Measurements from ENCODE around the gene DCDC2C.
"Not testable (repeated sequence)": the region's sequence is repeated elsewhere in the genome, so short reads cannot be mapped to it uniquely, and the experiment has no call there.

DCDC2C gene, protein sequence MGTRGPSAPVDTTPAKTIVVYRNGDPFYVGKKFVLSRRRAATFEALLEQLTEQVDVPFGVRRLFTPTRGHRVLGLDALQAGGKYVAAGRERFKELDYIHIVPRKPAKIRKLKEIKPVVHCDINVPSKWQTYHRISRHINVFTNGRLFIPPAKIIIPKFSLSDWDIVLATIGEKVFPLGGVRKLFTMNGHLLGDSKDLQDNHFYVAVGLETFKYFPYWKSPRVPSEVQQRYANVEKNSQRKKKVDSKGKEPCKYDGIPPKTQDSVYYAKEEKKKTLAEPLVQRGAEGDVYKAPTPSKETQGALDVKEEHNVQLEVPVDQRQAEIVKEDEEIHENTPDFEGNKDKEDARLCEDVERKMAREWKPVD
- 0 to 0.18 (median 0) reads per million in 18 experiments for total RNA-seq

DNA sequence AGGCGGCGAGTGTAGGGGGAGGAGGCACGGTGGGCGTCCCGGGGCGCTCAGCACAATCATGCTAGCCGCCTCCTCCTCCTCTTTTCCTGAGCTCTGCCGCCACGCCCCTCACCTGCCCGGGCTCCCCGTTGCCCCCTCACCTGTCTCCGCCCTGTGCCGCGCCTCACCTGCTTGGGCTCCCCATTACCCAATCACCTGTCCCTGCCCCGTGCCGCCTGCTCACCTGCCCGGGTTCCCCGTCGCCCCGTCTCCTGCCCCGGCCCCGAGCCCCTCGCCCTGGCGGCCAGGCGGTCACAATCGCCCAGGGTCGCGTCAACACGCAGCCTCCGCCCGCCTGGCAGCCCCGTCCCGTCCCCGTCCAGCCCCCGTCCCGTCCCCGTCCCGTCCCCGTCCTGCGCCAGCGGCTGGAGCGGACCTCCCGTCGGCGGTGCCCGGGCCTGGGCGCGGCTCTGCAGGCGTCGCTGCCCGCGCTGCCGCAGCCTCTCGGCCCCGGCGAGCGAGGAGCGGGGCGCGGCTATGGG lies at the start of gene DCDC2C:
Gene DCDC2C, plus strand, starts transcription at position 340 of the 521 bp plus-strand sequence. Its CDS starts 177 bp downstream, at position 517.
- DNase-seq: no peak

DNA sequence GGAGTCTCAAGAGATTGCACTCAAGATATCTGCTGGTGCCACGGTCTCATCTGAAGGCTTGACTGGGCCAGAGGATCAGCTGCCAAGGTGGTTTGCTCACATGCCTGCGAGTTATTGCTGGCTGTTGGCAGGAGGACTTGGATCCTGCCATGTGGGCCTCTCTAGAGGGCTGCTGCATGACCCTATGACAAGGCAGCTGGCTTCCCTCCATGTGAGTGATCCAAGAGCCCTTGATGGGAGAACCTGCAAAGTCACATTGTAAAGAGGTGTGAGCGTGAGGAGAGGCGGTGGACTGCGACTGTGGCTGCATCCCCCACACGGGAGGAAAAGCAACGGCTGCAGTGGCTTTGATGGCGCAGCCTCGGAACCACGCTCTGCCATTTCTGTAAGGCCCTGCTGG lies 49.4 kb upstream of the DCDC2C start:
- DNase-seq: no peak

DNA sequence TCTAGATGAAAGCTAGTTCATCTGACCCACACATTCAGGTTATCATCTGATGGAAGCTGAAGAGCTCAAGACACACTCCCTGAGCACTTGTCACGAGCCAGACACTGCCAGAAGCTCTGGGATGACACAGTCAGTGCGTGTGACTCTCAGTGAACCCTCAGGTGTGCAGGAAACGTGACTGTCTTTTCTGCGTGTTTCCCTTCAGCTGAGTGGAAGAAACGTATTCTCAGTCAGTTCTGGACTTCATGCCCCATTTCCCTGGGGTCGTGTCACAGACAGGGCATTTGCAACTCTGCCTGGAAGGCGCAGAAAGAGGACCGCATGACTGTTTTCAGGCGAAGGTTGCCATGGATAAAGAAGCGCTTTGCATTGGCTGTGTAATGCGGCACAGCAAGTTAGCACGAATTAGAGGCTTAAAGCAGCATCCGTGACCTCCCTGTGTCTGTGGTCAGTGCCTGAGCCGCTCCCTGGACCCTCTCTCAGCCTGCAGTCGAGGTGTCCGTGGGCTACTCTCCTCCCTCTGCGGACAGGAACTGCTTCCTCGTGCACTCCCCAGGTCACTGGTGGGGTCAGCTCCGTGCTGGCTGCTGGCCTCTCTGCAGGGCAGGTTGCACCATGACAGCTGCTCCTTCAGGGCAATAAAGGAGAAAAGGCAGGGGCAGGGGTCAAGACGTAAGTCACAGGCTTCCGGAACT lies 48.7 kb upstream of the DCDC2C start:
- no peak for DNase-seq

DNA sequence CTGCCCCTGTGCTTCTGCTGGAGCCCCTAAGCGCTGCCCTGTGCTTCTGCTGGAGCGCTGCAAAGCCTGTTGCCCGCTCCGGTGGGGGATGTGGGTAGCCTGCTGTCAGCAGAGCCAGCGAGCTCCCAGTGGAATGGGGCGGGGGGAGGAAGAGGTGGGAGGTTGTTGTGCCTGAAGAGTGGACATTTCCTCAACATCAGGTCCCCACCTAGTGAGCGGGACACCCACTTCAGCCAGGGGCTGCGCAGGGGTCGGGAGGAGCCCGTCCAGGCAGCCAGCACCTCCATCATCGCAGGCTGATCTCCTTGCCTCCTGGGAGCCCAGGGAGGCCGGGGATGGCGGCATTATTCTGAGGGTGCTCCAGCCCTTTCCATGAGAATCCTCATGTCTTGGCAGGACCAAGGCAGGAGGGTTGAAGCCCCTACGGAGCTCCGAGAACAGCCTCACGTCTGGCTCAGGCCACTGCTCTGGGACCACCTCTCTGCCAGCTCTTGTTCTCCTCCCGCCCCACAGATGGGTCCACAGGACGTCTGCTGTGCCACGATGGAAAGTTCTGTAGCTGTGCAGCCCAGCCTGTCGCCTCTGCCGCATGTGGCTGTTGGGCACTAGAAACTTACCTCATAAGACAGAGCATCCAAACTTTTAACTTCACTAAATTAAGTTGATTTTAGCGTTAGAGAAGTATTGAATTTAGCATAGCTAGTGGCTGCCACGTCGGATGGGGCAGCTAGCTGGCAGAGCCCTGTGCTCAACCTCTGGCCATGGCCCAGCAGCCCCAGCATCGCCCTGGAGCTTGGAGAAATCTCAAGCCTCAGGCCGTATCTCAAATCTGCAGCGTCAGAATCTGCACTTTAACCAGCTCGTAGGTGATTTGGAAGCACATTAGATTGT lies 47.3 kb upstream of the DCDC2C start:
- DNase-seq: no peak

DNA sequence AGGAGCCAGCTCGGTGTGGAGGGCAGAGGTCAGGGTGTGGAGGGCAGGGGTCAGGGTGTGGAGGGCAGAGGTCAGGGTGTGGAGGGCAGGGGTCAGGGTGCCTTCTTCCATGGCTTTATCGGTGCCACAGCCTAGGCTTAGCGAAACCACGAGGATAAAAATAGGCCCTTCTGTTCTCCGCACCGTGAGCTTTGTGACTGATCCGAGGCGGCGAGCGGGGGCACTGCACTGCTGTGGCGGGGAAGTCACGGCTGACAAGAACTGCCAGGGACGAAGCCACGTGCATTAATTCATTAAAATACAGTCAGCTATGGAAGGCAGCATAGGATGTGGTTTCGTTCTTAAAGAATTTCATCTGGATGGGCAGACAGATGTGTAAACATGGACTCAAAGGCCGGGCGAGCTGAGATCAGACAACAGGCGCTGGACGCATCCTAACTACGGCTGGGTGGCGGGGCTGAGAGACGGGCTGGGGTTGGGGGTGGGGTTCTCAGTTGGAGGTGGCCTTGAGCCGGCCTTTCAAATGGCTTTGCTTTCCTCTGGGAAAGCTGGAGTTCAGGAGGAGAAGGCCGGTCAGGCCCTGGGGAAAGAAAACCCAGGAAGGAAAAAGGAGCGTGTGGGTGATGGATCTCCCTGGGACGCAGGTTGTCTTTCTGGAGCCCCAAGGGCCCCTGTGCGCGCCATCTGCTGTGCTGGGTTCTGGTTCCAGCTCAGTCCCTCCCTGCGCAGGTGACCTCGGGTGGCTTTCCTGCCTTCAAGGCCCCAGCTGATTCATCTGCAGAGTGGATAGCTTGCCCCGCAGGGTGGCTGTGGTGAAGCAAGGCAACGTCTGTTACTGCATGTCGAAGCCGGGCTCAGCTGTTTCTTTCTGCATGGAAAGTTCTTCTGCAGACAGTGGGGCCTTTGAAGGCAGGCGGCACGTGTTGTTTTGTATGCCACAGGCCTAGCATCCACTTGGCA lies 46.3 kb upstream of the DCDC2C start:
- no peak for DNase-seq

DNA sequence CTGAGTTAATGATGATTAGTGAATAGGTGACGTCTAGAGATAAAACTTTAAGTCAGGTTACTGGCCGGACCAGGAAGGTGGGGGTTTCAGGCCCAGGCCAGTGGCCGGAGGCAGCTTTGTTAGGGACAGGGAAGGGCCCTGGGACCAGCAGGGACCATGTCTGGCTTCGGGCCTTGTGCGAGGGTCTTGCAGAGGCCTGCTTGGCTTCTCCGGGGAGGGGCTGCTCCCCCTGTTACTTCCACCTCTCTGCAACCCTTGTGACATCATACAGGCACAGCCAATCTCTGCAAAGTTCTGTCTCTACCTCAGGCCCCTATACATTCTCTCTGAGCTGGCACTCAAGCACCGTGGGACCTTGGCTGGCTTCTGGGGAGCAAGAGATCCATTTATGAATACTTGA lies 45.5 kb upstream of the DCDC2C start, which contains the start of gene ALLC:
Gene ALLC, plus strand, starts transcription at position 320 of the 400 bp plus-strand sequence. CDS start 12,958 bp downstream, outside the sequence.
- DNase-seq: no peak

DNA sequence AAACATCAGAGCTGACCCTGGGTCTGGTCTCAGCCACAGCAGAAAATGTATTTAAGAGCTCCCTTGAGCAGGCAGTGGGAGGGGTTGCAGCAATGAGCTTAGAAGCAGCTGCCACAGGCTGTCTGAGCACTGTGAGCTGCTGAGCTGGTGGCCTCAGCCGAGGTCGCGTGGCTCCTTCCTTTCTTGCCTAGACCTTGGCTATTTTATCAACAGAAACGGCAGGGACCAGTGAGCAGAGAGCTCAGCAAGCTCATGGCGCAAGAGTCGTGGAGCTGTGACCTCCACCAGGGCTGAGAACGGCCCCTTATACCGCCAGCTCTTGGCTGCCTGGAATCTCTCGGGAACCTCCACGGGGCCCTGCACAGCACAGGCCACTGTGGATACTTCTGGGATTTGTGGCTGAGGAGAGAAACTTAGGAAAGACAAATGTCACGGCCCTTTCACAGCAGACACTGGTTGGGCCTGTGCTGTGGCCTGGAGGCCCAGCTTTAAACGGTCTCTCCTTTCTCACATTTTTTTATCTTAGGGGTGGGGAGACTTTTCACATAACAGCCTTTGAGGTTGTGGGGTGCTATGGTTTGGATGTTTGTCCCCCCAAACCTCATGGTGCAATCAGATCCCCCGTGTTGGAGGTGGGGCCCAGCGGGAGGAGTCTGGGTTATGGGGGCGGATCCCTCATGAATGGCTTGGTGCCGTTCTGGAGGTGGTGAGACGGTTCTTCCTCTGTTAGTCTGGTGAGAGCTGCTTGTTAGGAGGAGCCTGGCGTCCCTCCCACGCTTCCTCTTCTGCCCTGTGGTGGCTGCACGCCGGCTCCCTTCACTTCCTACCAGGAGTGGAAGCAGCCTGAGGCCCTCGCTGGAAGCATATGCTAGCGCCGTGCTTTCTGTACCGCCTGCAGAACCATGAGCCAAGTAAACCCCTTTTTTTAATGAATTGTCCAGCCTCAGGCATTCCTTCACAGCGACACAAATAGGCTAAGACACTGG lies 43.6 kb upstream of the DCDC2C start:
- DNase-seq: peak in 1 of 2 donors; percentile 56

DNA sequence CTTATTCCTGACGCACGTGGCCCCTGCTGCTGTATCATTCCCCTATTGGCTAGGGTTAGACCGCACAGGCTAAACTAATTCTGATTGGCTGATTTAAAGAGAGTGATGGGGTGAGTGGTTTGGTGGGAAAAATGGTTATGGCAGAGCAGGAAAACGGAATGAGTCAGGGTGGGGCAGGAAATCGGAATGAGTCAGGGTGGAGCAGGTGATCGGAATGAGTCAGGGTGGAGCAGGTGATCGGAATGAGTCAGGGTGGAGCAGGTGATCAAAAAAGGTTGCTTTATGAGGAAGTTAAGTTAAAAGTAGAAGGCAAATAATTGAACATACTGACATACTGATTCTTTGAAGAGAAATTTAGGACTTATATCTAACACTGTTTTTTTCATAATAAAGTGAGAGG lies 42.7 kb upstream of the DCDC2C start:
- not testable (repeated sequence) for DNase-seq

DNA sequence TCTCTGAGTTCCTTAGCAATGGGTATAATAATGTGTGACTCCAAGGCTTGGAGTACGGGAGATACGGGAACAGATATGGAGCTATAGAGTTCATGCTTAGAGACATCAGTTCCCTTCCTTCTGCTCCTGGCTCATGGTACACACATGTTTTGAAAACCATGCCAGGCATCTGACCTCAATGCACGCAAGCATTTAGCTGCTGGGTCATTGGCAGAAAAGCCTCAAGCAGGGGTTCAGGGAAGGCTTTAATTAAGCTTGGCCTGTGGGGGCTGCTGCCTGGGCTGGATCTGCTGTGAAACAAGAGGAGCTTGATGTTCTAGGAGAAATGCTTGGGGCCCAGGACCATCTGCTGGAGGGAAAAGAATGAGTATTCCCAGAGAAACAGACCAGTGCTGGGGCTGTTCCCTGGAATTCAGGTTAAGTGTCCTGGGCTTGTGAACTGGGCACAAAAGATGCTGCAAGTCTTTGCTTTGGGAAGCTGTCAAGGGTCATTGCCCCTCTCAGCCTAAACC lies 42.2 kb upstream of the DCDC2C start:
- no peak for DNase-seq

DNA sequence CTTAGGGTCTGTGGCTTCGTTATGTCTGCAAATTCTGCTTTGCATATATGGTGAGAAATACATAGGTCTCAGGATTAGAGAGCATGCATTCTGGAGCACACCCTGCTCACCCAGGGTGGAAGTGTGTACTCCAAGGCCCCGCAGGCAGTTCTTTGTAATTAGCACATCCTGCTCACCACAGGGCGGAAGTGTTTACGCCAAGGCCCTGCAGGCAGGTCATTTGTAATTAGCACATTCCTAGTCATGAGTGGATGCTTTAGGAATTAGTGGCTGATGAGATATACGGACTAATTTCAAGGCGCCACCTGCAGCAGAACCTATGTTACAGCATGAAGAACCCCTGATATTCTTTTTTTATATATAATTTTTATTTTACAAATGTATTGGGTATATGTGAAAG lies 41.1 kb upstream of the DCDC2C start:
- DNase-seq: no peak

DNA sequence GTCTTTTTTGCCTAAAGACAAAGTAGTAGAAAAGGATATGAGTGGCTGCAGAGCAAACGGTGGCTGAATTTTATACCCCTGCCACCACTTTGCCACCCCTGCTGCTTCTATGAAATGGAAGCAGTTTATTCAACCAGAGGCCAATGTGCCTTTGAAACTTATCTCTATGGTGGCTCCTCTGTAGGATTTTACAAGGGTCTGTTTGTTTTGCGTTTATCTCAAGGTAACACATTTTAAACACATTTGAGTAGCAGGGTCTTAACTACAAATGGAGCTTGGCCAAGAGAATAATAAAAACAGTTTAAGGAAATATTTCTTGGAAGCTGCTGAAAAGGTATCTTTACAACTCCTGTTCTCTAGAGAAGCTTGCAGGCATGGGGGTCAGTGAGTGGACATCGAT lies 39.3 kb upstream of the DCDC2C start:
- no peak for DNase-seq

DNA sequence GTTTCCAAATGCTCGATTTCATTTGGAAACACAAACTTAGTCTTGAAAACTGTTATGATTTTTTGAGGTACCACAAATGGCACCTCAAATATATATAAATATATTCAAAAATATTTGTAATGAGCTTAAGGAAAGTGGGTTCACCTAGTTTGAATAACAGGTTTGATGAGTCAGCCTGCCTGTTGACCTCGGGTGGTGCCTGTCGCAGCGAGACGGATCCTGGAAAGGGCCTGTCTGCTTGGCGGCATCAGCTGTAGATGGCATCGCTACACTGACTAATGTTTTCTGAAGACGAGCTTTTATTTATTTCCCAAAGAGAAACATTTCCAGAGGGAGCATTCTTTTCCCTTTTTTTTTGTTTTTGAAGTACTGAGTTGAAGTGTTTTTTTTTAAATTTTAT lies 38.5 kb upstream of the DCDC2C start:
- DNase-seq: no peak

DNA sequence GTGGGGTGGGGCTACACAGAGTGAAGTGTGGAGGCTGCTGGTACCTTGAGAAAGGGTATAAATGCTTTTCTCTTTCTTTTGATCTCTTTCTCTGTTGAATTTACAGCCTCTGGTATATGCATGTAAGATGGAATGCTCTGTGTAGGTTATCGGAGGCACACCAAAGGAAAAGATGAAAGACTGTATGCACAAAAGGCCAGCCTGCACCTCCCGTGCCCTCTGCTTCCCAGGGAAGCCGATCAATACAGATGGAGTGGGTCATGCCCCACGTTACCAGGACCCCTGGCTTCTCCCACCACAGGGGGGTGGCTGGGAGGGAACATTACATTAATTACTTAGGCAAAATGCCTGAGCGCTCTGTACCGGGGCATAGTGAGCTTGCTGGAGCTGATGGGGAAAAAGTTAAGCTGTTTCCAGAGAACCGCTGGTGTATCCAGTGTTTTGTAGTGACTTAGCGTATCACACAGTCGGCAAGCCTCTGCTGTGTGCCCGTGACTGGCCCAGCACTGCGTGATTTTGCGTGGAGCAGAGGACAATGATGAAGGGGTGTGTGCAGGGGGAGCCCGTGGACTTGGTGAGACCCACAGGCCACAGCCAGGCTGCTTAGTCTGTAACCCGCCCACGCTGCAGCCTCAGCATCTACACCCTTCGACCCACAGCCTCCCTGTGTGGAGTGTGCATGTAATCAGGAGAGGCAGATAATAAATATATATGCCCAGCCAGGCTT lies 37.3 kb upstream of the DCDC2C start:
- DNase-seq: no peak

DNA sequence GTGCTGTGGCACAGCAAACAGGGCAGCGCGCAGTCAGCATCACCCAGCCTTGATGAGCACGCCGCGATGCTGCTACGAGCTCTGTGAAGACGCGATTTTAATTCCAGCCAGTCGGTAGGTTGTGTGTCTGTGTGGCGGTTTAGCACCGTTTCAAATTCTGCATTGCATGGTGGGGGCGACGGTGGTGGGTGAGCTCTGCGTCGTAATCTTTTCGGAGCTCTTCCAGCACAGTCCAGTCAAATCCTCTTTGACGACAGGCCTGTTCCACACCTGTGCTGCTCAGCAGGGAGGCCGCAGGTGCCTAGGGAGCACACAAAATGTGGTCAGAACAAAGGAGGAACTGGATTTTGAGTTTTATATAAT lies 36.8 kb upstream of the DCDC2C start:
- DNase-seq: no peak

DNA sequence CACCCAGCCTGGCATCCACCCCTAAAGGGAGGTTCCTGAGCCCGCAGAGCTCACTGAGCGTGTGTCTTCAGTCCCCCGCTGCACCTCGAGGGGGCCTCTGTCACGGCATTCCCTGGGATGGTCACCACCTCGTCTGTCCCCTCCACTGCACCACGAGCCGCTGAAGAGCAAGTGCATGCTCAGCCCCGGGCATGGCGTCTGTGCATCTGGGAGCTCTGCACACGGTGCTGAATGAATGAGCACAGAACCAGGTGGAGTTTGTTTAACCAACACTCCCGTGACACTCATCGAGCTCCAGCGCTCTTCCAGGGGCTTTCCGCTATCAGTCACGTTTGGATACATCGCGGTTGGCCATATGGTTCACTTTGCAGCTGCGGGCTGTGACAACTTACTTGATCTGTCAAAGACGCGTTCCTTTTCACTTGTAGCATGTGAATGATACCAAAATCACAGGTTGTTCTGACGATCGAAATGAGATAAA lies 36.2 kb upstream of the DCDC2C start:
- no peak for DNase-seq

DNA sequence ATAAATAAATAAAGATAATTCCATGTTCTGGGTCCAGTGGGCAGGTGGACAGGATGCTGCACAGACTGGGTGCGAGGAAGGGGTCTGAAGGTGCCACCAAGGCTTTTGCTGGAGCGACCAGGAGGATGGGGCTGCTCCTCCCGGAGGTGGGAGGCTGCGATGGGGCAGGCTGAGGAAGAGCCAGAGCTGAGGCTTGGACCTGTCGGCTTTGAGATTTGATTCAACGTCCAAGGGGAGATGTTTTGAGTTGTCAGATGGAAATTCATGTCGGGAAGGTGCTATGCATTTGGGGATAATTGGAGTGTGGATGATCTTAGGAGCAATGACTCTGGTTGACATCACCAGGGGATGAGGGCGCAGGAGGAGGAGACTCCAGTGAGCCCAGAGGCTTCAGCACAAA lies 33.7 kb upstream of the DCDC2C start:
- DNase-seq: no peak

DNA sequence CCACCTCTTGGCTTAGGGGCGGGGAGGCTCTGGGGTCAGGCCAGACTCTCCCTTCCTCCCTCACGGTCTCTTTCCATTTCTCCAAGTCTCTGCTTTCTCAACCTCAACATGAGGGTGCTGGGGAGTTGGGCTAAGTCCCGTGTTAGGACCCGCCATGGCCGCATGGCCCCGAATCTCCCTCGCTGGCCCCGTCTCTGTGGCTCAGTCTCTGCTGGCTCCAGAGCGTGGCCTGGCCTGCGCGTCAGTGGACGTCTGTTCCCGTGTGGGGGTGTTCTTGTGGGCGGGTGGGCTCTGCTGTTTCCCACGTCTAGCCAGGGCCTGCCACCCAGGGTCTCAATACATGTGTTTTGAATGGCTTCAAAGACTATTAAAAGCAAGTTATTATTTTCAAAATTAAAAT lies 33.0 kb upstream of the DCDC2C start:
- DNase-seq: no peak

DNA sequence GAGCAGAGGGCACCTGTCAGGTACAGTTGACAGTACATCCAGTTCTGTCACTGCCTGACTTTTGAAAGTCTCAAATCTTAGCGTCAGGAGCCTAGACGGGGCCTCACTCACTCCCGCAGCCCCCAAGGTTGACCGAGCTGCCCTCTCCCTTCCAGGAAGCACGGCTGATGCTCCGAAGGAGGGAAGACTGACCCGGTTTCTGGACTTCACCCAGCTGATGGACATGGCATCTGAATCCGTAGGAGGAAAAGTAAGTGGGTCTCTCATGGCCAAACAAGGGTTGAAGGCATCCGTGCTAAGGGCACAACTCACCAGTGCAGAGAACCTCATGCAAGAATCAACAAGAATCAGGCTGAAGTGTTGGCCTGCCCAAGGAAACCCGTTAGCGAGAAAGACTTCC lies 32.4 kb upstream of the DCDC2C start:
- DNase-seq: no peak

All from inflammatory macrophage (primary cell).